NCI-H524 (cell line): Measurements from ENCODE around the gene ADAMTS14.
A peak's percentile ranks its signal among the peaks of the same experiment; 100 is the strongest.

Experiments
- DNase-seq, 2 experiments: peaks; one replicate each; lab custom pipeline; 2025; lab: John Stamatoyannopoulos, UW

Gene ADAMTS14

GRCh38 chr10:70676511-70676910, 4.2 kb downstream of the ADAMTS14 start:
- no peak for DNase-seq

DNA sequence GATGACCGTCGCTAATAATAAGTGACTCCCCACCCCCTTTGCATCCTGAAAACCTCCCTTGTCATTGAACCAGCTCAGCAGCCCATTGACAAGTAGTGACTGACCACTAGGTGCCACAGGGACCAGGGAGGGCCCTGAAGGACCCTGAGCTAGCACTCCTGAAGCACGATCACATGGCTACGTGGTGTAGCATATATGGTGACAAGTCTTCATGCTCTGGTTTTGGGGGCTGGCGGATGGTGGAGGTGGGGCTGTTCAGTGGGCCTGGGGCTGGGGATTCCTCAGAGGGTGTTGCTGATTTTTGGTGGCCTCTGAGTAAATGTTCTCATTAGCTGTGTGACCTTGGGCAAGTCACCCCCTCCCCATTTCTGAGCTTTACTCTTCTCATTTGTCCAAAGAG, 4.7 kb downstream of the ADAMTS14 start:
- no peak for DNase-seq

GRCh38 chr10:70677620-70678249, 5.4 kb downstream of the ADAMTS14 start:
- no peak for DNase-seq

DNA sequence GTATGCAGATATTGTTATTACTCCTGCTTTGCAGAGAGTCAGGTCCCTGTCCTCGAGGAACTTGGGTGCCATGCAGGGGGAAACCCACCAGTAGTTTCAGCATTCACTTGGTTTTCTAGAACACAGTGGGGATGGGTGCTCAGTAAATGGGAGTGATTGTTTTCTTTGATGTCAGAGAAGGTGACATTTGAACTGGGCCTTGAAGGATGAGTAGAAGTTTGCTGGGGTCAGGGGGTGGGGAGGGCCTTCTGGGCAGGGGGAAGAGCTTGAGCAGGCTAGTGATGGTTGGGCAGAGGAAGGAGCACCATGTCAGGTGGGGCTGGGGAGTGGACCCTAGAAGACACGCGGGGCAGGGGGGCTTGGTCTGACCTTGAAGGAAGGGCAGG, 5.9 kb downstream of the ADAMTS14 start:
- no peak for DNase-seq

DNA sequence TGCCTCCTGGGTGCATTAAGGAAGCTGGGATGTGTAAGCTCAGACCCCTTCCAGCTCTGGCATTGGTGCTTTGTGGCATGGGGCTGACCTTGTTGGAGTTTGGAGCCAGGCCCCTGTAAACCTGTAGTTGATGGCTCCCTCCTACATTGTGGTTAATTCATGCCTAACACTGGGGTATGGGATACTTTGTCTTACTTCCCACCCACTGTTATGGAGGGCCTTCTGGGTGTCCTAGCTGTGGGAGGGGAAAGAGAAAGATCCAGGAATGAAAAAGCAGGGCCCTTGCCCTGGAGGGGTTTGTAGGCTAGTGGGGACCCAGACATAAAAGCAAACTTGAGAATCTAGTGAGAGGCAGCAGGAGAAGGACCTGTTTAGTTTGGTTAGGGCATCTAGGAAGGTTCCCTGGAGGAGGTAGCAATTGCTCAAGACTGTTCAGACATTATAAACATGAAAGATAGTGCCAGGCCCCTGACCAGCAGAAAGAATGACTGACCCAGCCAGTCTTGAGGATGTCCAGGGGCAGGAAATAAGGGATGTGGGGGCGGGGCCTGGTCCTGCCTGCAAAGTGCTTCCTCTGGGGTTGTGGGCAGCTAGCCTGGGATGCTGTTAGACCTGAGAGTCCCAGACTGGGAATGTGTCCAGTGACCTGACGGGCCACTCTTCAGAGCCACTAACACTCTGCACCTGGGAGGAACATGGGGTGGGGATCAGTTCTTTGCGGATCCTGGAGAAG, 6.6 kb downstream of the ADAMTS14 start:
- no peak for DNase-seq

DNA sequence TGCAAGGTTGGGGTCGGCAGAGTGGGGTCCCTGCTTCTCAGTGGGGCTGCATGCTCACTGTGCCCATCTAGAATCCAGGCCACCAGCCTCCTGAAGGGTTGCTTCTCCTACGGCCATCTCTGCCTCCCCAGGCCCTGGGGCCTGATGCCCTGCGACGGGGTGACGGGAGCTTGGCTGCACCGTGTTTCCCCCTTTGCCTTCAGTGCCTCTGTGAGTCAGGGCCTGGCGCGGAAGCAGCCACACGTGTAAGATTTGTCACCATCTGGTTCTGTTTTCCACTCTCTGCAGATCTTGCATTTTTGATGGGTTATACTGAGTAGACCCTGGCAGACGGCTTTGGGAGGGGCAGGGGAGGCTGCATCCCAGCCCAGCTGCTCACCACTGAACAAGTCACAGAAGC, 7.2 kb downstream of the ADAMTS14 start:
- peak; percentile 77 to 82 for DNase-seq

DNA sequence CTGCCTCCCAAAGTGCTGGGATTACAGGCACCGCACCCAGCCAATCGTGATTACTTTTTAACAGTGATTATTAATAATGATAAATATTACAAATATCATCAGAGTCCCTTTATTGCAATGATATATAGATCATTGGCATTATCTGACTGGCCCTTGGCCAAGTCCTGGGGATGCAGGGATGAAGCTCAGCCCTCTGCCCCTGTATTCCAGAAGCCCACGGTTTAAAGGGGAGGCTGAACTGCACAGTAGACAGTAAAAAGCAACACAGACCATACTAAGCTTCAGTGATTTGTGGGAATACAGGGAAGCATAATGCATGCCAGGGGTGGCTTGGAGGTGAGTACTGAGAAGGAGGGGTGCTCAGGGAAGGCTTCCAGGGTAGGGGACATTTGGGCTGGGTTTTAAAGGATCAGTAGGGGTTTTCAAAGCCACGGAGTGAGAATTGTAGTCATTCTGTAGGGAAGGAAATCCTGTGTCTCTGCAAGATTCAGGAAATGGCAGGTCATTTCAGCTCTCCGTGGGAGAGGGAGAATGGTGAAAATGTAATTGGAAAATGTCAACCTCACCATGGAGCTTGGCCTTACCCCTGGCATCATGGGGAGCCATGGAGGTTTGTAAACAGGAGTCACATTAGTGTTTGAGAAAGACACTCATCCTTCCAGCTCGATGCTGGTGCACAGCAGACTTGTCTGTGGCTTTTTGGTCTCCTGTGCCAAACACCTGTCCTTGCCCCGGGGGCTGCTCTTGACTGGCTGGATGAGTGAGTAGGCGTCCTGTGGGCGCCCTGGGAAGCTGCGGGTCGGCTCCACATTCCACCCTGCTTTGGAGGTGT, 8.8 kb downstream of the ADAMTS14 start:
- DNase-seq: no peak

- no peak for DNase-seq
Measured at GRCh38 chr10:70681731-70682005, 9.4 kb downstream of the ADAMTS14 start.

GRCh38 chr10:70682920-70683600, 10.8 kb downstream of the ADAMTS14 start:
- no peak for DNase-seq

- no peak for DNase-seq
Measured at GRCh38 chr10:70683601-70683934, 11.3 kb downstream of the ADAMTS14 start.

DNA sequence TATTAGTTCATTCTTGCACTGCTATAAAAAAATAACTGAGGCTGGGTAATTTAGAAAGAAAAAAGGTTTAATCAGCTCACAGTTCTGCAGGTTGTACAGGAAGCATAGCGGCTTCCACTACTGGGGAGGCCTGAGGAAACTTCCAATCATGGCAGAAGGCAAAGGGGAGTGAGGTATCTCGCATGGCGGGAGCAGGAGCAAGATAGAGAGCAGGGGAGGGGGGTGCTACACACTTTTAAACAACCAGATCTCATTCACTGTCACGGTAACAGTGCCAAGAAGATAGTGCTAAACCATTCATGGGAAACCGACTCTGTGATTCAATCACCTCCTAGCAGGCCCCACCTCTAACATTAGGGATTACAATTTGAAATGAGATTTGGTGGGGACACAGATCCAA, 11.6 kb downstream of the ADAMTS14 start:
- DNase-seq: no peak

DNA sequence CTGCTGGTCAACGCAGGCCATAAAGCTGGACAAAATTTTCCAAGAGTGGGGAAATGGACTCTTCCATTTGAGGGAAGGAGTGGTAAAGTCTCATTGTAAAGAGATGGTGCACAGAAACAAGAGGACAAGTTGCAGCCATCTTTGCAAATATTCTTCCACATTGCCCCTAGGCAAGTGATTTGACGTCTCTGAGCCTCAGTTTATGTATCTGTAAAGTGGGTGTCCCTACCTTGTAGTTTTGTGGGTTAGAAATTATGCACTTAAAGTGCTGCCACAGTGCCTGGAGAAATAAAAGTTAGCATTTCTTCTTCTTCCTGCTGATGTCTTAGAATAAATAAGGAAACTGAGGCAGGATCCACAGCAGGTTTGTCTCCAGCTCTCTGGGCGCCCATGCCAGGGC, 12.1 kb downstream of the ADAMTS14 start:
- DNase-seq: no peak

- no peak for DNase-seq
Measured at GRCh38 chr10:70684839-70685454, 12.6 kb downstream of the ADAMTS14 start.

DNA sequence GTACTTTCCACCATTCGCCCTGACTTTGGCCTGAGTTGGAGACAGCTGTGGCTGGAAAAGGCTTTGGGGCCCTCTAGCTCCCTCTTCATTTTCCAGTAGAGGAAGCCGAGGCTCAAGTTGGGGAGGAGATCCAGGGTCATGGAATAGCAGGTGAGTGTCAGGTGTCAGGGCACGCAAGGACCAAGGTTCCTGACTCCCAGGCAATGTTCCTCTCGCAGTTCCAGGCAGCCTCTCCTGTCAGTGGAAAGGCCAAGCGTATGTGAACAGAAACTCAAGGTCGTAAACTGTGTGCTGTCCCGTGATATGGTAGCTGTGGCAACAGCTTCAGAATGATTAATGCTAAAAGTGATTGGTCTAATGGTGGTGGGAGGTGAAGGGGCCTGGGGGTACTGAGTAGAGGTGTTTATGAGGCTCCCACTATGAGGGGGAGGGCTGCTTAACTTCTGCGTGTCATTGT, 13.2 kb downstream of the ADAMTS14 start:
- no peak for DNase-seq

DNA sequence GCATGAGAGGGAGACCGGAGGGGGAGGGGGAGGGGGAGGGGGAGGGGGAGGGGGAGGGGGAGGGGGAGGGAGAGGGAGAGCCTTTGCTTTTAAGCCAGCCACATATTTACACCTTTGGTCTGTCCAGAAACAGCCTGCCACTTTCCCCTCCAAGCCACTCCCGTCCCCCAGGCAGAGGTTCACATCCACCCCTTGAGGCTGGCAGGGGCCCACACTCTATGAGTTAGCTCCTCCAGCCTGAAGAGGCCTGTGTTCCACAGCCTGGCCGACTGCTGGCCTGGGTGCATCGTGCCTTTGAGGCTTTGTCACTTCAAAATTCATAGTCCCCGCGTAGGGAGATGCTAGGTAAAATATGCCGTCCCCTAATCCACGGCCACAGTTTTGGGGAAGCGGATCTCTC, 16.5 kb downstream of the ADAMTS14 start:
- DNase-seq: no peak

DNA sequence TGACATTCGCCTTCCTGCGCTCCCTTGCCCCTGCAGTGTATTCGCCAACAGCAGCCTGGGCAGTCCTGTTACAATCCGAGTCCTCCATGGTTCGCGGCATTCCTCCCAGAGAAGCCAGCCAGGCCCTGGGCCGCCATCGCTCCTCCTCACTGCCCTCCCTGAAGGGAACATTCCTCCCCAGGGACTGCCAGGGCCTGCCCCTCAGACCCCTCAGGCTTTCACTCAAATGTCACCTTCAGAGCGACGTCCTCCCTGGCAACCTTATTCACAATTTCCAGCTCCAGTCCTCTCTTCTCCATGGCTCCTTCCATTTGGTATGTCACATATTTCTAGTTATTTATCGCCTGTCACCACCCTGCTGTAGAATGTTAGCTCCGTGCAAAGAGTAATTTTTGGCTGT, 17.4 kb downstream of the ADAMTS14 start:
- DNase-seq: no peak

DNA sequence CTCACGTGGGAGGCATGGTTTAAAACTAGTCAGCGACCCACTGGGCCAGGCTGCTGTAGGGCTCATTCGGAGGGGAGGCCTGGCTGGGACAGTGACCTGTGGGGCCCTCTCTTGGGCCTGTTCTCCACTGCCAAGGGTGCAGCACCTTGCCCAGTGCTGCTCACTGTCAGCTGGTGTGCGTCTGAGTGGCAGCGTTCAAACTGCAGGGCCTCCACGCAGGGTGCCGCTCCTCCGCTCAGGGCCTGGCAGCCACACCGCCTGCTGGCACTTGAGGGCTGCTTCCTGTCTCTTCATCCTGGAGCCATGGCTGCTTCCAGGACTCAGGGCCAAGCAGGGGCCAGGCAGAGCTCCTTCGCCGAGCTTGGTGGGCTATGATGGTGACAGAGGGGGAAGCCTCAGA, 18.3 kb downstream of the ADAMTS14 start:
- DNase-seq: no peak

DNA sequence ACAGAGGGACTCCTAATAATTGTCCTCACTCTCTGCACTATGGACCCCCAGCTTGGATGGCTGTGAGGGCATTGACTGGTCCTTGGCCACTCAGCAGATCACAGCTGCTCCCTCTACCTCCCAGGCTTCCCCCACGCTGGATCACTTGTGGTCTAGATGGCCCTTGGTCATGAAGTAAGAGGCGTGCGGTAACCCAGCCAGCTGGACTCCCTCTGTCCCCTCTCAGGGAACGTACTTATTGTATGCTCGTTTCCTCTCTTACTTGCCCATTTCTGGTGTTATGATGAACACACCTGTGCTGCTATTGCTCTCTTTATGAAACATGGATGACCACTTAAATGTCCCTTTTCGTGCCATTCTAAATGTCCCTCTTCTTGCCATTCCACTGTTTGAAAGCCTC, 19.3 kb downstream of the ADAMTS14 start:
- DNase-seq: no peak

DNA sequence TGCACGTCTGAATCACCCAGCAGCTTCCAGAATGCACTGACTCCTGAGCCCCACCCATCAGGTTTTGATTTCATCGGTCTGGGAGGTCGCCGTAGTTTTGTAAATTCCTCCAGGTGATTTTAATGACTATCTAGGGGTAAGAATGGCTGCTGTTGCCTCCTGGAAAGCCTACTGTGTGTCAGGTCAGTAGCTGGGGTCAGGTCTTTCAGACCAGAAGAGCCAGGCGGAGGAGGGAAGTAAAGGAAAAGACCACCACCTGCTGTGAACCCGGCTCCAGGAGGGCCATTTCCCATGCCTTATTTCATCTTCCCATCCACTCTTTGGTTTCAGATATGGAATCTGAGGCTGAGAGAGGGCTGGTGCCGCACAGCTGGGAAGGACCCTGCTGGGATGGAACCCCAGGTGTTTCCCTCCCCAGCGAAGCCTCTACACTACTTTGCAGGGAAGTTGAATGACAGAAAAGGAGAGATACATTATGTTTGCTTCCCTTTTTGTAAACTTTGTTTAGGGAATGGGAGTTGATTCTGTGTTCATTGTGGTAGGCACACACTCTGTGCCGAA, 19.8 kb downstream of the ADAMTS14 start:
- no peak for DNase-seq

DNA sequence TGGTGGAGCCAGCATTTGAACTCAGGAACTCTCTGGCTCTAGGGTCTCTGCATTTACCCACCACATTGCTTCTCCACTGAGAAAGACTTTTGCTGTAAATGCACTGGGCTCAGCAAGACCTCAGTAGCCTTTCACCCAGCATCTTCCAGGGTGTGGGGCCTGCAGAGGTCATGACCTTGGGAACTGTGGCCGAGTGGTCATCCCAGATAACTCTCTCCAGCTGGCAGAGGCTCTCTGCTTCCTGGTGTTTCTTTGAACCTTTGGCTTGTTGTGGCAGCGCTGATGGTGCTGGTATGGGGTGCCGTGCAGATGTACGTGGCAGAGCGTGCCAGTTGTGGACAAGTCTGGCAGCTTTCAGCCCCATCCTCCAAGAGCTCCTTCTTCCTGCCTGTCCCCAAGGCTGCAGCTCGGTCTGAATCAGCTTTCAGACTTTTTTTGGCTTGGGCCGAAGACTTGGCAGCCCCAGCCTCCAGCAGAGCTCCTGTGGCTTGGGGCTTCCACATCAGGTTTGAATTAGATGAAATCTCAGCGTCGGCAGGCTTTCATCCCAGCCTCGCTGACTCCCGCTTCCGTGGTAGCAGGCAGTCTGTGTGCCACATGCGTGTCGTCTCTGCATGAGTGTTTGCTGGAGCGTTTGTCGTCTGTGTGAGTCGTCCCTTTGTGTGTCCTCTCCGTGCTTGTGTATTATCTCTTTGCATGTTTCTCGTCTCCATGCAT, 21.5 kb downstream of the ADAMTS14 start:
- DNase-seq: no peak

- DNase-seq: no peak
Measured at GRCh38 chr10:70694418-70695141, 22.3 kb downstream of the ADAMTS14 start.
